ENCODE measurements around the gene TMEM271.

TMEM271 gene

GRCh38 chr4:533318-534100 lies 42.6 kb downstream of the TMEM271 start:
- H3K4me3 ChIP-seq = no peak overlapping the region
- no peaks in the 10 kb centered on the region for H3K9me3 ChIP-seq
- in situ Hi-C loops (cut with MboI; ENCODE audit: low sequenced_read_pairs) = no loop called here
- H3K4me1 ChIP-seq = no peaks in the 10 kb centered on the region
- H3K36me3 ChIP-seq (replicated peaks) = peaks cover 25% of the 10 kb centered on the region
- no peak for DNase-seq (ENCODE audit: low spot score in 2 of 2)
- no peaks in the 10 kb centered on the region for H3K27me3 ChIP-seq (ENCODE audit: low read depth)

GRCh38 chr4:532588-533317 lies 43.3 kb downstream of the TMEM271 start:
- in situ Hi-C loops (cut with MboI; ENCODE audit: low sequenced_read_pairs) = no loop called here
- no peaks in the 10 kb centered on the region for H3K4me1 ChIP-seq
- H3K27me3 ChIP-seq (ENCODE audit: low read depth) = no peaks in the 10 kb centered on the region
- H3K36me3 ChIP-seq (replicated peaks) = peaks cover 25% of the 10 kb centered on the region
- no peaks in the 10 kb centered on the region for H3K9me3 ChIP-seq
- H3K4me3 ChIP-seq = no peak overlapping the region
- DNase-seq (ENCODE audit: low spot score in 2 of 2) = peak in 1 of 2 experiments; percentile 27

GRCh38 chr4:531721-532565 lies 44.2 kb downstream of the TMEM271 start:
- no peaks in the 10 kb centered on the region for H3K27me3 ChIP-seq (ENCODE audit: low read depth)
- H3K4me3 ChIP-seq = no peak overlapping the region
- in situ Hi-C loops (cut with MboI; ENCODE audit: low sequenced_read_pairs) = no loop called here
- DNase-seq (ENCODE audit: low spot score in 2 of 2) = no peak
- H3K9me3 ChIP-seq = no peaks in the 10 kb centered on the region
- no peaks in the 10 kb centered on the region for H3K4me1 ChIP-seq
- H3K36me3 ChIP-seq (replicated peaks) = peaks cover 28% of the 10 kb centered on the region

- H3K27me3 ChIP-seq (ENCODE audit: low read depth) = no peaks in the 10 kb centered on the region
- H3K4me3 ChIP-seq = no peak overlapping the region
- H3K4me1 ChIP-seq = no peaks in the 10 kb centered on the region
- DNase-seq (ENCODE audit: low spot score in 2 of 2) = no peak
- H3K36me3 ChIP-seq (replicated peaks) = peaks cover 28% of the 10 kb centered on the region
- in situ Hi-C loops (cut with MboI; ENCODE audit: low sequenced_read_pairs) = no loop called here
- H3K9me3 ChIP-seq = no peaks in the 10 kb centered on the region
Measured at GRCh38 chr4:531076-531475, 45.0 kb downstream of the TMEM271 start.

GRCh38 chr4:530017-530781 lies 45.9 kb downstream of the TMEM271 start:
- no peaks in the 10 kb centered on the region for H3K4me1 ChIP-seq
- H3K9me3 ChIP-seq = no peaks in the 10 kb centered on the region
- H3K27me3 ChIP-seq (ENCODE audit: low read depth) = no peaks in the 10 kb centered on the region
- no peak for DNase-seq (ENCODE audit: low spot score in 2 of 2)
- in situ Hi-C loops (cut with MboI; ENCODE audit: low sequenced_read_pairs) = no loop called here
- H3K4me3 ChIP-seq = no peak overlapping the region
- H3K36me3 ChIP-seq (replicated peaks) = peaks cover 28% of the 10 kb centered on the region

- in situ Hi-C loops (cut with MboI; ENCODE audit: low sequenced_read_pairs) = no loop called here
- no peak for DNase-seq (ENCODE audit: low spot score in 2 of 2)
- H3K27me3 ChIP-seq (ENCODE audit: low read depth) = no peaks in the 10 kb centered on the region
- no peaks in the 10 kb centered on the region for H3K4me1 ChIP-seq
- no peak overlapping the region for H3K4me3 ChIP-seq
- H3K36me3 ChIP-seq (replicated peaks) = peaks cover 28% of the 10 kb centered on the region
- no peaks in the 10 kb centered on the region for H3K9me3 ChIP-seq
Measured at GRCh38 chr4:529563-529962, 46.5 kb downstream of the TMEM271 start.

- no peaks in the 10 kb centered on the region for H3K4me1 ChIP-seq
- H3K27me3 ChIP-seq (ENCODE audit: low read depth) = no peaks in the 10 kb centered on the region
- peaks cover 30% of the 10 kb centered on the region for H3K36me3 ChIP-seq (replicated peaks)
- H3K9me3 ChIP-seq = no peaks in the 10 kb centered on the region
- no peak for DNase-seq (ENCODE audit: low spot score in 2 of 2)
- no peak overlapping the region for H3K4me3 ChIP-seq
- in situ Hi-C loops (cut with MboI; ENCODE audit: low sequenced_read_pairs) = no loop called here
Measured at GRCh38 chr4:528835-529234, 47.3 kb downstream of the TMEM271 start.

GRCh38 chr4:528296-528695 lies 47.8 kb downstream of the TMEM271 start:
- Histone ChIP-seq H3K36me3 (replicated peaks) (peaks cover 33% of the 10 kb centered on the region), H3K27me3 (ENCODE audit: low read depth) (no peaks in the 10 kb centered on the region), H3K9me3 (no peaks in the 10 kb centered on the region), H3K4me1 (no peaks in the 10 kb centered on the region), H3K4me3 (no peak overlapping the region)
- in situ Hi-C loops (cut with MboI; ENCODE audit: low sequenced_read_pairs) = no loop called here
- no peak for DNase-seq (ENCODE audit: low spot score in 2 of 2)

- no peak overlapping the region for H3K4me3 ChIP-seq
- H3K36me3 ChIP-seq (replicated peaks) = peaks cover 31% of the 10 kb centered on the region
- in situ Hi-C loops (cut with MboI; ENCODE audit: low sequenced_read_pairs) = no loop called here
Measured at GRCh38 chr4:526971-527460, 49.1 kb downstream of the TMEM271 start.

GRCh38 chr4:526189-526909 lies 49.7 kb downstream of the TMEM271 start:
- no peak for DNase-seq (ENCODE audit: low spot score in 2 of 2)
- H3K9me3 ChIP-seq = no peaks in the 10 kb centered on the region
- in situ Hi-C loops (cut with MboI; ENCODE audit: low sequenced_read_pairs) = no loop called here
- H3K4me1 ChIP-seq = no peaks in the 10 kb centered on the region
- no peaks in the 10 kb centered on the region for H3K27me3 ChIP-seq (ENCODE audit: low read depth)
- H3K4me3 ChIP-seq = no peak overlapping the region
- peaks cover 36% of the 10 kb centered on the region for H3K36me3 ChIP-seq (replicated peaks)

More at GRCh38 chr4:526971-527460, 49.1 kb downstream of the TMEM271 start:
- H3K27me3 ChIP-seq (ENCODE audit: low read depth) = no peaks in the 10 kb centered on the region
- DNase-seq (ENCODE audit: low spot score in 2 of 2) = no peak
- no peaks in the 10 kb centered on the region for H3K9me3 ChIP-seq
- no peaks in the 10 kb centered on the region for H3K4me1 ChIP-seq

- DNase-seq (ENCODE audit: low spot score in 2 of 2) = no peak
- Histone ChIP-seq H3K4me3 (no peak overlapping the region), H3K27me3 (ENCODE audit: low read depth) (no peaks in the 10 kb centered on the region), H3K9me3 (no peaks in the 10 kb centered on the region), H3K4me1 (no peaks in the 10 kb centered on the region), H3K36me3 (replicated peaks) (peaks cover 33% of the 10 kb centered on the region)
- in situ Hi-C loops (cut with MboI; ENCODE audit: low sequenced_read_pairs) = no loop called here
Measured at GRCh38 chr4:525660-526059, 50.4 kb downstream of the TMEM271 start.

- H3K4me3 ChIP-seq = no peak overlapping the region
- DNase-seq (ENCODE audit: low spot score in 2 of 2) = no peak
- H3K36me3 ChIP-seq (replicated peaks) = peaks cover 28% of the 10 kb centered on the region
- H3K9me3 ChIP-seq = no peaks in the 10 kb centered on the region
- no peaks in the 10 kb centered on the region for H3K27me3 ChIP-seq (ENCODE audit: low read depth)
- in situ Hi-C loops (cut with MboI; ENCODE audit: low sequenced_read_pairs) = no loop called here
- H3K4me1 ChIP-seq = no peaks in the 10 kb centered on the region
Measured at GRCh38 chr4:524196-524595, 51.9 kb downstream of the TMEM271 start.
